Thyroid gland (tissue), 4 donors: ENCODE results near the gene ASIC2. TPM values are rescaled to one million over a fixed set of nuclear protein-coding genes. Genes with fewer than 3 reads are reported as not detected.

Experiments used
- DNase-seq, 2 donors: peaks; one replicate each; pipeline ENCODE4 v3.0.0-alpha.2; 2019
- H3K27ac ChIP-seq, 3 donors: fragments of 200-600 bp; sonication (generic); 1 replicate in 2 of 3; 2 replicates in 1 of 3; pipeline ENCODE4 v1.5.1; 2016 to 2019; ENCODE audit warnings: mild to moderate bottlenecking in 1 of 3, moderate library complexity in 1 of 3
- H3K27me3 ChIP-seq: fragments of 200-600 bp; sonication (generic); one replicate; pipeline ENCODE4 v1.5.1; 2019
- H3K36me3 ChIP-seq, 2 donors: fragments of 200-600 bp; sonication (generic); one replicate each; pipeline ENCODE4 v1.5.1; 2016 to 2019
- H3K4me1 ChIP-seq, 2 donors: fragments of 200-600 bp; sonication (generic); one replicate each; pipeline ENCODE4 v1.5.1; 2017 to 2019
- H3K4me3 ChIP-seq, 3 donors: fragments of 200-600 bp; sonication (generic); replicated peaks in 1 of 3; 1 replicate in 2 of 3; 2 replicates in 1 of 3; pipeline ENCODE4 v1.5.1; 2016; ENCODE audit warnings: mild to moderate bottlenecking in 1 of 3
- H3K9me3 ChIP-seq: fragments of 200-600 bp; sonication (generic); one replicate; pipeline ENCODE4 v1.5.1; 2017
- POLR2A ChIP-seq, 2 donors: fragments of 450-650 bp; IDR thresholded peaks; one replicate each; pipeline ENCODE4 v1.6.1; 2017; ENCODE audit warnings: antibody characterized with exemption in 2 of 2, mild to moderate bottlenecking in 2 of 2, moderate library complexity in 1 of 2
- WGBS, 2 donors: methylation state at CpG; one replicate each; pipeline ENCODE4 v1.1.5; 2017; 5-methylcytosine and 5-hydroxymethylcytosine counted together
- intact Hi-C: fragments of 100-400 bp; cut with DNase I; formaldehyde crosslinking; loops from one replicate; pipeline ENCODE4 v1.15.1; 2023
- total RNA-seq, 4 donors: library from RNA; depleted of rRNA; stranded (reverse); fragments of >200 nt; gene quantifications; one replicate each; pipeline ENCODE4 v1.2.3, GENCODE V29; 2016
- TF ChIP-seq, protein P1 (sequence below), 6 experiments: fragments of 200-600 bp in 3 of 6; fragments of 450-650 bp in 3 of 6; sonication (generic) in 3 of 6; IDR thresholded peaks; one replicate each; pipeline ENCODE4 v1.5.1; 2016 to 2019; ENCODE audit warnings: antibody characterized with exemption in 6 of 6, mild to moderate bottlenecking in 2 of 6, inconsistent platforms in 1 of 6, moderate library complexity in 1 of 6

Gene ASIC2
- total RNA-seq, 4 donors from 2014 or later, result not detected

DNA sequence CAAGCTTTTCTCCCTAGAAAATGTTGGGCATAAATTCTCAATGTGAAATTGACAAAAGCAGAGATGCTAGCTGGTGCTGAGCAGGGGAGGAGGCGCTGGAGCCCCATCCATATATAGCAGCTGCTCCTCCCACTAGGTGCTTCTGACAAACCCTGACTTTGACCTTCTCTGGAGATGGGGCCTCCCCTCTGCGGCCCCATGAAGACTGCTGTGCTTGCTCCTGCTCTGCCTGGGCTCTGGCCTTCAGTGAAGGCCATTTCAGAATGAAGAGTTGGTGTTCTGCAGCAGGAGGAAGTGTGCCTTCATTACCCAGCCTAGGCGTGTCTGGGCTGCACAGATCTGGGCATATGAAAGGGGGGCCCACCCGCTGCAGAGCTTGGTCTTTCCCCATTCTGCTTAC is 29.7 kb downstream of the ASIC2 start:
- Histone ChIP-seq H3K36me3 (no peaks in the 10 kb centered on the region), H3K4me1 (no peaks in the 10 kb centered on the region), H3K27ac (no peak overlapping the region), H3K4me3 (no peak overlapping the region), H3K9me3 (no peaks in the 10 kb centered on the region), H3K27me3 (no peaks in the 10 kb centered on the region)
- 80 to 92% methylated on average over 4 of the region's 4 CpGs for WGBS, 2 donors
- intact Hi-C loops, result no loop called here
- TF ChIP-seq, protein P1, sequence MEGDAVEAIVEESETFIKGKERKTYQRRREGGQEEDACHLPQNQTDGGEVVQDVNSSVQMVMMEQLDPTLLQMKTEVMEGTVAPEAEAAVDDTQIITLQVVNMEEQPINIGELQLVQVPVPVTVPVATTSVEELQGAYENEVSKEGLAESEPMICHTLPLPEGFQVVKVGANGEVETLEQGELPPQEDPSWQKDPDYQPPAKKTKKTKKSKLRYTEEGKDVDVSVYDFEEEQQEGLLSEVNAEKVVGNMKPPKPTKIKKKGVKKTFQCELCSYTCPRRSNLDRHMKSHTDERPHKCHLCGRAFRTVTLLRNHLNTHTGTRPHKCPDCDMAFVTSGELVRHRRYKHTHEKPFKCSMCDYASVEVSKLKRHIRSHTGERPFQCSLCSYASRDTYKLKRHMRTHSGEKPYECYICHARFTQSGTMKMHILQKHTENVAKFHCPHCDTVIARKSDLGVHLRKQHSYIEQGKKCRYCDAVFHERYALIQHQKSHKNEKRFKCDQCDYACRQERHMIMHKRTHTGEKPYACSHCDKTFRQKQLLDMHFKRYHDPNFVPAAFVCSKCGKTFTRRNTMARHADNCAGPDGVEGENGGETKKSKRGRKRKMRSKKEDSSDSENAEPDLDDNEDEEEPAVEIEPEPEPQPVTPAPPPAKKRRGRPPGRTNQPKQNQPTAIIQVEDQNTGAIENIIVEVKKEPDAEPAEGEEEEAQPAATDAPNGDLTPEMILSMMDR (IDR thresholded peaks at IDR 0.05), result no peak
- no peak for TF ChIP-seq POLR2A (IDR thresholded peaks at IDR 0.05)
- no peak for DNase-seq

DNA sequence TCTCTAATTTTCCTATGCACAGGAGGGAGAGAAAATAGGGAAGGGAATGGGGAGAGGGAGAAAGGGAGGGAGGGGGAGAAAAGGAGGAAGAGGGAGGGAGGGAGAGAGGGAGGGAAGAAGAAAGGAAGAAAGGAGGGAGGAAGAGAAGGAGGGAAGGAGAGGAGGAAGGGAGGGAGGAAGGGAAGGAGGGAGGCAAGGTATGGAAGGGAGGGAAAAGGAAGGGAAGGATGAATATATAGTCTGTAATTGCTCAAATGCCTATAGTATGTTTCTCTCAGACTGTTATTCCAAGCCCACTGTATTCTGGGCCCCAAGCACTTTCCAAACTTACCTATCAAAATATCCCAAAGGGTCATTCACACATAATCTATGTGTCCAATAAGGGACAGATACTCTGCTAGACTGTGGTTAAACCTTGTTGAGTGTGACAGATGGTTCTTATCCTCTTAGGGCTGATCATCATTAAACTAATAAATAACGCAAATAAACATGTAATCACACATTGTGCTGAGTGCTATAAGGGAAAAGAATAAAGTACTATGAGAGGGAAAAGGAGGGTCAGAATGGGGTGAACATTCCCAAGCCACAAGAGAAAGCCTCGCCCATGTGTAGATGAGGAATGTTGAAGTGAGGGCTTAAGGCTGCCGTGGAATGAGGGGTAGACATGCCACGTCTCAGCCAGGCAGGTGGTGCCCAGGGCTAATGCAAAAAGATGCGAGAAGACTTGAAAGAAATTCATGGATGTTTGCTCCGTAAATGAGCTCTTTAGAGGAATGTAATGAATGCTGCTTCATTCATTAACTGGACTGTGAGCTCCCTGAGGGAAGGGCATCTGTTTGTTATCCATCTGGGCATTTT is 30.6 kb downstream of the ASIC2 start:
- H3K36me3 ChIP-seq, result no peaks in the 10 kb centered on the region
- DNase-seq, result no peak
- H3K27ac ChIP-seq, result no peak overlapping the region
- H3K4me1 ChIP-seq, result no peaks in the 10 kb centered on the region
- WGBS, 2 donors, result 57 to 65% methylated on average over 6 of the region's 6 CpGs
- no peaks in the 10 kb centered on the region for H3K27me3 ChIP-seq
- H3K9me3 ChIP-seq, result no peaks in the 10 kb centered on the region
- no peak for TF ChIP-seq POLR2A (IDR thresholded peaks at IDR 0.05)
- TF ChIP-seq, protein P1 (IDR thresholded peaks at IDR 0.05), result no peak
- intact Hi-C loops, result no loop called here
- no peak overlapping the region for H3K4me3 ChIP-seq

DNA sequence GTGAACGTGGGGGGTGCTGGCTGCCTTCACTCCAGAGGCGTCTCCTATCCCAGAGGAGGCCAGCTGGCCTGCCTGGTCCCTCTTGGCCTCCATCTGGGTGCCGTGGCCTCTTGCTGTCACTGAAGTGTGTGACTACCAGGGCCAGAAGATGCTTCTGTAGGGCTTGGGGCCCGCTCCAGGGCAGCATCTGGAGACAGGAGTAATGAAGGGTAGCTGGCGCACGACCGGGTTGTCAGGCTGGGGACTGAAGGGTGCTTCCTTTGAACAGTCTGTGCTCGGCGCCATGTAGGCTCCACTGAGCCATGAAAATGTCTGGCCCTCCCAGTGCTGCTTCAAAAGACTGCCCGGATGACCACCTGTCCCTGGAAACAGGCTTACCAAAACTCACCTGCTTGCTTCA is 31.3 kb downstream of the ASIC2 start:
- no peaks in the 10 kb centered on the region for H3K36me3 ChIP-seq
- 43 to 51% methylated on average over 8 to 9 of the region's 10 CpGs for WGBS, 2 donors
- DNase-seq, result peak in 1 of 2 donors; percentile 3
- H3K9me3 ChIP-seq, result no peaks in the 10 kb centered on the region
- H3K4me1 ChIP-seq, result no peaks in the 10 kb centered on the region
- intact Hi-C loops, result no loop called here
- no peak for TF ChIP-seq POLR2A (IDR thresholded peaks at IDR 0.05)
- TF ChIP-seq, protein P1 (IDR thresholded peaks at IDR 0.05), result no peak
- H3K27me3 ChIP-seq, result no peaks in the 10 kb centered on the region
- no peak overlapping the region for H3K4me3 ChIP-seq
- no peak overlapping the region for H3K27ac ChIP-seq

DNA sequence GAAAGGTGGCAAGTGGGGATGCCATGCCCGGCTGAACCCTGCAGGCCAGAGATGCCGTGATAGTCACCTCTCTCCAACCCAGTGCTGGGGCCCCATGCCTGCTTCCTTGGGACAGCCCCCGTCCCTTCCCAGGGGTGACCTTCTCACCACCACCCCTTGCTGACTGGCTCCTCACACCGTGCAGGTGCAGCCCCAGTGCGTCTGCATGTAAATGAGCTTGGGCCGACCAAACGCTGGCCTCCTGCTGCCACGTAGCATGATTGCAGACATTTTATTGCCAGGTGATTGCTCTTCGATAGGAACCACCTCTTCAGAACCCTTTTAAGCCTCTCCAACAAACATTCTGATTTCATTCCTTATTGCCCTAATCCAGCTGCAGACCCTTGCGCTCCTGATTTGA is 32.5 kb downstream of the ASIC2 start:
- intact Hi-C loops, result no loop called here
- 44 to 61% methylated on average over 7 to 10 of the region's 10 CpGs for WGBS, 2 donors
- no peaks in the 10 kb centered on the region for H3K9me3 ChIP-seq
- H3K36me3 ChIP-seq, result no peaks in the 10 kb centered on the region
- H3K27me3 ChIP-seq, result no peaks in the 10 kb centered on the region
- no peak for DNase-seq
- TF ChIP-seq, protein P1 (IDR thresholded peaks at IDR 0.05), result no peak
- TF ChIP-seq POLR2A (IDR thresholded peaks at IDR 0.05), result no peak
- H3K27ac ChIP-seq, result no peak overlapping the region
- no peaks in the 10 kb centered on the region for H3K4me1 ChIP-seq
- no peak overlapping the region for H3K4me3 ChIP-seq

DNA sequence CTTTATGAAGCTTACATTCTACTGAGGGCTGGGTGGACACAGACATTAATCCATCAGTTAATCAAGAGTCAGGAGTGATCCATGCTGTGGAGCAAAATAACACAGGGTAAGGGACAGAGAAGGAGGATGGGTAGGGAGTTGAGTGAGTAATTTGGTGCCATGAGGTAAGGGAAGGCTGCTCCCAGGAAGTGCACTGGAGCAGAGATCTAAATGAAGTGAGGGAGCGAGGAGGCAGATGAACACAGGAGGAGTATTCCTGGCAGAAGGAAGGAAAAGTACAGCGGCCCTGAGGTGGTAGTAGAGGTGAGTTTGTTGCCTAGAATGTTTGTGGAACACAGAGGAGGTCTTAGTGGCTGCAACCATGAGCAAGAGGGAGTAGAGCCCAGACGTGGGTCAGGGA is 34.8 kb downstream of the ASIC2 start:
- TF ChIP-seq, protein P1 (IDR thresholded peaks at IDR 0.05), result no peak
- Histone ChIP-seq H3K4me3 (no peak overlapping the region), H3K27ac (no peak overlapping the region), H3K27me3 (no peaks in the 10 kb centered on the region), H3K4me1 (no peaks in the 10 kb centered on the region), H3K9me3 (no peaks in the 10 kb centered on the region), H3K36me3 (no peaks in the 10 kb centered on the region)
- intact Hi-C loops, result no loop called here
- DNase-seq, result no peak
- WGBS, 2 donors, result 66 to 88% methylated on average over 3 of the region's 3 CpGs
